ENCODE measurements around the gene PKP4.

PKP4 gene

GRCh38 chr2:158511706-158512105 is 55.0 kb downstream of the PKP4 start:
- Histone ChIP-seq H3K27ac (no peak overlapping the region), H3K4me3 (ENCODE audit: low read depth, low read length) (no peak overlapping the region), H3K27me3 (ENCODE audit: insufficient read depth, low read depth, severe bottlenecking) (no peaks in the 10 kb centered on the region), H3K36me3 (no peaks in the 10 kb centered on the region), H3K9me3 (ENCODE audit: severe bottlenecking) (no peaks in the 10 kb centered on the region)
- DNase-seq: no peak
- TF ChIP-seq CTCF (IDR thresholded peaks at IDR 0.05; ENCODE audit: low read depth, low read length): no peak

- Histone ChIP-seq H3K27me3 (ENCODE audit: insufficient read depth, low read depth, severe bottlenecking) (no peaks in the 10 kb centered on the region), H3K36me3 (no peaks in the 10 kb centered on the region), H3K4me3 (ENCODE audit: low read depth, low read length) (no peak overlapping the region), H3K9me3 (ENCODE audit: severe bottlenecking) (no peaks in the 10 kb centered on the region), H3K27ac (no peak overlapping the region)
- DNase-seq: no peak
- TF ChIP-seq CTCF (IDR thresholded peaks at IDR 0.05; ENCODE audit: low read depth, low read length): no peak
These were observed 55.6 kb downstream of the PKP4 start for GRCh38 chr2:158512323-158512722.

- DNase-seq: no peak
These were observed 57.1 kb downstream of the PKP4 start for GRCh38 chr2:158513841-158514240.

GRCh38 chr2:158518084-158518483 is 61.3 kb downstream of the PKP4 start:
- H3K27me3 ChIP-seq (ENCODE audit: insufficient read depth, low read depth, severe bottlenecking): no peaks in the 10 kb centered on the region
- no peak for TF ChIP-seq CTCF (IDR thresholded peaks at IDR 0.05; ENCODE audit: low read depth, low read length)
- H3K27ac ChIP-seq: no peak overlapping the region
- H3K4me3 ChIP-seq (ENCODE audit: low read depth, low read length): no peak overlapping the region
- peak; percentile 10 for DNase-seq
- H3K9me3 ChIP-seq (ENCODE audit: severe bottlenecking): no peaks in the 10 kb centered on the region
- H3K36me3 ChIP-seq: no peaks in the 10 kb centered on the region

More at GRCh38 chr2:158513841-158514240, 57.1 kb downstream of the PKP4 start:
- no peak overlapping the region for H3K4me3 ChIP-seq (ENCODE audit: low read depth, low read length)
- TF ChIP-seq CTCF (IDR thresholded peaks at IDR 0.05; ENCODE audit: low read depth, low read length): no peak
- H3K27me3 ChIP-seq (ENCODE audit: insufficient read depth, low read depth, severe bottlenecking): no peaks in the 10 kb centered on the region
- H3K9me3 ChIP-seq (ENCODE audit: severe bottlenecking): no peaks in the 10 kb centered on the region
- H3K27ac ChIP-seq: no peak overlapping the region
- no peaks in the 10 kb centered on the region for H3K36me3 ChIP-seq

- no peak for TF ChIP-seq CTCF (IDR thresholded peaks at IDR 0.05; ENCODE audit: low read depth, low read length)
- Histone ChIP-seq H3K27me3 (ENCODE audit: insufficient read depth, low read depth, severe bottlenecking) (no peaks in the 10 kb centered on the region), H3K4me3 (ENCODE audit: low read depth, low read length) (no peak overlapping the region), H3K36me3 (no peaks in the 10 kb centered on the region), H3K27ac (no peak overlapping the region), H3K9me3 (ENCODE audit: severe bottlenecking) (no peaks in the 10 kb centered on the region)
- no peak for DNase-seq
These were observed 62.7 kb downstream of the PKP4 start for GRCh38 chr2:158519481-158519880.

Data from WERI-Rb-1 (cell line).